SH-SY5Y (cell line): ENCODE measurements around the gene OAS2.

Experiments used
- GATA2 ChIP-seq: IDR thresholded peaks from 2 replicates; pipeline ENCODE4 v1.6.1; 2011; ENCODE audit warnings: mild to moderate bottlenecking, low read depth, low read length
- GATA3 ChIP-seq: IDR thresholded peaks from 2 replicates; pipeline ENCODE4 v1.6.1; 2011; ENCODE audit warnings: low read depth, mild to moderate bottlenecking, low read length, moderate library complexity

DNA sequence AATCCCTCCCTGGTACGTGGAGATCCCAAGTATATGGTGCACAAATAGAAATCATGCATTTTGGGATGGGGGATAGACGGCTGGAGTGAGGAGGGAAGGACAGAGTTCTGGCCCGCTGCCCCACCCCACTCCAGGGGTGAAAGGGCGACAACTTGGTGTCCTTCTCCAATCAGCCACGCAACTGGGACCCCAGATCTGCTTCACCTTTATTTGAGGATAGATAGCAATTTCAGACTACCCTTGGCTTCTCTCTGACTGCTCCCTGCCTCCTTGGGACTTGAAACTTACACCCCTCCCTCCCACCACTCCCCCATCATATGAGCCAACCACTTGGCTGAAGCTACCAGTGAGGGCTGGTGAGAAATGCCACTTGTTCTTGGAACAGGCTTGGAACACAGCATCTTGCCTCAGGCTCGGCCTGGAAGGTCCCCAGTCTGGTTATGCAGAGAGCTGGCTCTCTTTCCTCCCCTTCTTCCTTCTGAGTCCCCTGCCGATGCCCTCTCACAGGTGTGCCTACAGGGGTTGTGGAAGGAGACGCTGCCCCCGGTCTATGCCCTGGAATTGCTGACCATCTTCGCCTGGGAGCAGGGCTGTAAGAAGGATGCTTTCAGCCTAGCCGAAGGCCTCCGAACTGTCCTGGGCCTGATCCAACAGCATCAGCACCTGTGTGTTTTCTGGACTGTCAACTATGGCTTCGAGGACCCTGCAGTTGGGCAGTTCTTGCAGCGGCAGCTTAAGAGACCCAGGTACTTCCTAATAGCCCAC is 31.9 kb upstream of the OAS2 start:
- TF ChIP-seq GATA2 (no peak), GATA3 (no peak)
